ENCODE results near the gene NPAS2. TPM values are rescaled to one million over a fixed set of nuclear protein-coding genes. Genes with fewer than 3 reads are reported as not detected.

Gene NPAS2
- total RNA-seq, 1 experiment from 2014 or later, result 12.3 TPM

- Mint-ChIP-seq H3K9me3 (ENCODE audit: unreplicated experiment) (no peaks in the 10 kb centered on the region), H3K27ac (ENCODE audit: low read depth, unreplicated experiment) (no peak overlapping the region), H3K27me3 (ENCODE audit: insufficient read depth, unreplicated experiment) (no peaks in the 10 kb centered on the region), H3K36me3 (ENCODE audit: insufficient read depth, unreplicated experiment) (no peaks in the 10 kb centered on the region), H3K4me1 (ENCODE audit: insufficient read depth, unreplicated experiment) (peaks cover 17% of the 10 kb centered on the region), H3K4me3 (ENCODE audit: unreplicated experiment) (no peak overlapping the region)
- no peak for TF ChIP-seq CTCF (IDR thresholded peaks at IDR 0.05; ENCODE audit: unreplicated experiment)
- intact Hi-C loops (cut with micrococcal nuclease), result no loop called here
- ChIA-PET POLR2A (interaction anchor here (1.9 kb wide), 1 partner anchor 13 kb away, joined by 9 read pairs; no protein-coding TSS in a partner anchor), CTCF (interaction anchor here (0.6 to 1.7 kb wide), 2 partner anchors 23 to 178 kb away, joined by 4 to 5 read pairs; no protein-coding TSS in a partner anchor)
- BruUV-seq (replicated peaks), result no TSS peak
- DNase-seq (ENCODE audit: unreplicated experiment), result no peak
Measured at GRCh38 chr2:100834221-100834620, 14.3 kb downstream of the NPAS2 start.

- no peak for TF ChIP-seq CTCF (IDR thresholded peaks at IDR 0.05; ENCODE audit: unreplicated experiment)
- ChIA-PET CTCF (interaction anchor here (0.6 to 1.7 kb wide), 3 partner anchors 22 to 177 kb away, joined by 3 to 5 read pairs (median 4); no protein-coding TSS in a partner anchor), POLR2A (no interaction called here)
- no peak overlapping the region for H3K4me3 Mint-ChIP-seq (ENCODE audit: unreplicated experiment)
- no peaks in the 10 kb centered on the region for H3K27me3 Mint-ChIP-seq (ENCODE audit: insufficient read depth, unreplicated experiment)
- intact Hi-C loops (cut with micrococcal nuclease), result no loop called here
- no peak overlapping the region for H3K27ac Mint-ChIP-seq (ENCODE audit: low read depth, unreplicated experiment)
- H3K9me3 Mint-ChIP-seq (ENCODE audit: unreplicated experiment), result no peaks in the 10 kb centered on the region
- no TSS peak for BruUV-seq (replicated peaks)
- H3K4me1 Mint-ChIP-seq (ENCODE audit: insufficient read depth, unreplicated experiment), result peaks cover 17% of the 10 kb centered on the region
- DNase-seq (ENCODE audit: unreplicated experiment), result no peak
- H3K36me3 Mint-ChIP-seq (ENCODE audit: insufficient read depth, unreplicated experiment), result no peaks in the 10 kb centered on the region
Measured at GRCh38 chr2:100835006-100835659, 15.2 kb downstream of the NPAS2 start.

- Mint-ChIP-seq H3K27me3 (ENCODE audit: insufficient read depth, unreplicated experiment) (no peaks in the 10 kb centered on the region), H3K27ac (ENCODE audit: low read depth, unreplicated experiment) (no peak overlapping the region), H3K4me1 (ENCODE audit: insufficient read depth, unreplicated experiment) (no peaks in the 10 kb centered on the region), H3K36me3 (ENCODE audit: insufficient read depth, unreplicated experiment) (no peaks in the 10 kb centered on the region), H3K4me3 (ENCODE audit: unreplicated experiment) (no peak overlapping the region), H3K9me3 (ENCODE audit: unreplicated experiment) (no peaks in the 10 kb centered on the region)
- no peak for DNase-seq (ENCODE audit: unreplicated experiment)
- ChIA-PET POLR2A (no interaction called here), CTCF (no interaction called here)
- TF ChIP-seq CTCF (IDR thresholded peaks at IDR 0.05; ENCODE audit: unreplicated experiment), result no peak
- intact Hi-C loops (cut with micrococcal nuclease), result no loop called here
- BruUV-seq (replicated peaks), result no TSS peak
Measured at GRCh38 chr2:100840519-100840918, 20.6 kb downstream of the NPAS2 start.

- no peak overlapping the region for H3K27ac Mint-ChIP-seq (ENCODE audit: low read depth, unreplicated experiment)
- no peak for TF ChIP-seq CTCF (IDR thresholded peaks at IDR 0.05; ENCODE audit: unreplicated experiment)
- H3K27me3 Mint-ChIP-seq (ENCODE audit: insufficient read depth, unreplicated experiment), result no peaks in the 10 kb centered on the region
- no peaks in the 10 kb centered on the region for H3K9me3 Mint-ChIP-seq (ENCODE audit: unreplicated experiment)
- intact Hi-C loops (cut with micrococcal nuclease), result no loop called here
- DNase-seq (ENCODE audit: unreplicated experiment), result no peak
- no peaks in the 10 kb centered on the region for H3K36me3 Mint-ChIP-seq (ENCODE audit: insufficient read depth, unreplicated experiment)
- no TSS peak for BruUV-seq (replicated peaks)
- ChIA-PET CTCF (interaction anchor here (0.9 to 1.8 kb wide), 2 partner anchors 10 to 16 kb away, joined by 4 to 5 read pairs; no protein-coding TSS in a partner anchor), POLR2A (no interaction called here)
- H3K4me3 Mint-ChIP-seq (ENCODE audit: unreplicated experiment), result no peak overlapping the region
- no peaks in the 10 kb centered on the region for H3K4me1 Mint-ChIP-seq (ENCODE audit: insufficient read depth, unreplicated experiment)
Measured at GRCh38 chr2:100842241-100842922, 22.4 kb downstream of the NPAS2 start.

All from MCF 10A (cell line).